ENCODE measurements around the gene NPL. TPM values are rescaled to one million over a fixed set of nuclear protein-coding genes. Genes with fewer than 3 reads are reported as not detected.

NPL gene
- total RNA-seq, 1 donor from 2014 or later = 16.2 TPM

GRCh38 chr1:182781841-182782586 lies 7.6 kb upstream of the NPL start:
- DNase-seq (ENCODE audit: extremely low spot score in 2 of 2) = no peak
- H3K4me3 ChIP-seq = no peak overlapping the region
- H3K4me1 ChIP-seq = no peaks in the 10 kb centered on the region
- no peaks in the 10 kb centered on the region for H3K36me3 ChIP-seq
- no peaks in the 10 kb centered on the region for H3K27me3 ChIP-seq
- H3K27ac ChIP-seq = no peak overlapping the region
- intact Hi-C loops (cut with DNase I) = loop anchor here (2.0 to 5.0 kb wide), 2 partner anchors 181 to 695 kb away; no protein-coding TSS in a partner anchor
- no peaks in the 10 kb centered on the region for H3K9me3 ChIP-seq
- TF ChIP-seq CTCF (IDR thresholded peaks at IDR 0.05) (peak in 2 of 3 experiments; percentile 26 to 48), POLR2A (IDR thresholded peaks at IDR 0.05) (no peak), POLR2AphosphoS5 (IDR thresholded peaks at IDR 0.05; ENCODE audit: insufficient read depth in 1 of 2, low read depth in 1 of 2) (no peak)

GRCh38 chr1:182782587-182782913 lies 7.0 kb upstream of the NPL start:
- intact Hi-C loops (cut with DNase I) = loop anchor here (2.0 to 5.0 kb wide), 2 partner anchors 182 to 695 kb away; no protein-coding TSS in a partner anchor
- Histone ChIP-seq H3K36me3 (no peaks in the 10 kb centered on the region), H3K4me1 (no peaks in the 10 kb centered on the region), H3K4me3 (no peak overlapping the region), H3K27ac (no peak overlapping the region), H3K27me3 (no peaks in the 10 kb centered on the region), H3K9me3 (no peaks in the 10 kb centered on the region)
- no peak for TF ChIP-seq POLR2AphosphoS5 (IDR thresholded peaks at IDR 0.05; ENCODE audit: insufficient read depth in 1 of 2, low read depth in 1 of 2)
- no peak for TF ChIP-seq POLR2A (IDR thresholded peaks at IDR 0.05)
- no peak for TF ChIP-seq CTCF (IDR thresholded peaks at IDR 0.05)
- no peak for DNase-seq (ENCODE audit: extremely low spot score in 2 of 2)

GRCh38 chr1:182783068-182783467 lies 6.5 kb upstream of the NPL start:
- H3K9me3 ChIP-seq = no peaks in the 10 kb centered on the region
- no peaks in the 10 kb centered on the region for H3K27me3 ChIP-seq
- no peaks in the 10 kb centered on the region for H3K4me1 ChIP-seq
- no peak for DNase-seq (ENCODE audit: extremely low spot score in 2 of 2)
- no peak for TF ChIP-seq POLR2AphosphoS5 (IDR thresholded peaks at IDR 0.05; ENCODE audit: insufficient read depth in 1 of 2, low read depth in 1 of 2)
- TF ChIP-seq POLR2A (IDR thresholded peaks at IDR 0.05) = no peak
- no peak for TF ChIP-seq CTCF (IDR thresholded peaks at IDR 0.05)
- H3K27ac ChIP-seq = no peak overlapping the region
- no peak overlapping the region for H3K4me3 ChIP-seq
- no peaks in the 10 kb centered on the region for H3K36me3 ChIP-seq
- intact Hi-C loops (cut with DNase I) = loop anchor here (2.0 to 5.0 kb wide), 2 partner anchors 182 to 696 kb away; no protein-coding TSS in a partner anchor

- Histone ChIP-seq H3K27me3 (no peaks in the 10 kb centered on the region), H3K4me1 (no peaks in the 10 kb centered on the region), H3K27ac (no peak overlapping the region), H3K4me3 (no peak overlapping the region), H3K9me3 (no peaks in the 10 kb centered on the region), H3K36me3 (no peaks in the 10 kb centered on the region)
- intact Hi-C loops (cut with DNase I) = loop anchor here (5.0 kb wide), 1 partner anchor 697 kb away; no protein-coding TSS in a partner anchor
- TF ChIP-seq POLR2A (IDR thresholded peaks at IDR 0.05) (no peak), POLR2AphosphoS5 (IDR thresholded peaks at IDR 0.05; ENCODE audit: insufficient read depth in 1 of 2, low read depth in 1 of 2) (no peak), CTCF (IDR thresholded peaks at IDR 0.05) (peak in 2 of 3 experiments; percentile 76 to 80)
- DNase-seq (ENCODE audit: extremely low spot score in 2 of 2) = no peak
Measured at GRCh38 chr1:182784556-182785171, 4.9 kb upstream of the NPL start.

GRCh38 chr1:182785181-182785580 lies 4.4 kb upstream of the NPL start:
- H3K4me3 ChIP-seq = no peak overlapping the region
- DNase-seq (ENCODE audit: extremely low spot score in 2 of 2) = no peak
- H3K27me3 ChIP-seq = no peaks in the 10 kb centered on the region
- peaks cover 5% of the 10 kb centered on the region for H3K4me1 ChIP-seq
- TF ChIP-seq POLR2A (IDR thresholded peaks at IDR 0.05) (no peak), POLR2AphosphoS5 (IDR thresholded peaks at IDR 0.05; ENCODE audit: insufficient read depth in 1 of 2, low read depth in 1 of 2) (no peak), CTCF (IDR thresholded peaks at IDR 0.05) (no peak)
- intact Hi-C loops (cut with DNase I) = no loop called here
- no peaks in the 10 kb centered on the region for H3K9me3 ChIP-seq
- no peaks in the 10 kb centered on the region for H3K36me3 ChIP-seq
- no peak overlapping the region for H3K27ac ChIP-seq

All from vagina (tissue), 2 donors.